Adipocyte (in vitro differentiated cells): ENCODE data around the gene ANKS1A.
A peak's percentile ranks its signal among the peaks of the same experiment; 100 is the strongest.

Experiments
- DNase-seq: peaks from one replicate; pipeline ENCODE4 v3.0.0-alpha.2; 2015; ENCODE audit warnings: low read depth
- H3K27me3 ChIP-seq: replicated peaks from 2 replicates; pipeline ENCODE4 v1.7.0; 2013; ENCODE audit warnings: mild to moderate bottlenecking, low read length, moderate library complexity; ENCODE audit not compliant: control insufficient read depth, insufficient read depth
- H3K36me3 ChIP-seq: 2 replicates; pipeline ENCODE4 v1.7.0; 2013; ENCODE audit warnings: low read length, mild to moderate bottlenecking, moderate library complexity; ENCODE audit not compliant: control insufficient read depth, insufficient read depth, severe bottlenecking
- H3K4me1 ChIP-seq: 2 replicates; pipeline ENCODE4 v1.7.0; 2013; ENCODE audit warnings: mild to moderate bottlenecking, low read length, moderate library complexity; ENCODE audit not compliant: control insufficient read depth, insufficient read depth
- H3K4me3 ChIP-seq: 2 replicates; pipeline ENCODE4 v1.7.0; 2013; ENCODE audit warnings: mild to moderate bottlenecking, low read length, moderate library complexity
- H3K9ac ChIP-seq: 2 replicates; pipeline ENCODE4 v1.7.0; 2013; ENCODE audit warnings: mild to moderate bottlenecking, low read length, moderate library complexity
- H3K9me3 ChIP-seq: 2 replicates; pipeline ENCODE4 v1.7.0; 2013; ENCODE audit warnings: mild to moderate bottlenecking, low read length, moderate library complexity; ENCODE audit not compliant: control insufficient read depth

ANKS1A gene

DNA sequence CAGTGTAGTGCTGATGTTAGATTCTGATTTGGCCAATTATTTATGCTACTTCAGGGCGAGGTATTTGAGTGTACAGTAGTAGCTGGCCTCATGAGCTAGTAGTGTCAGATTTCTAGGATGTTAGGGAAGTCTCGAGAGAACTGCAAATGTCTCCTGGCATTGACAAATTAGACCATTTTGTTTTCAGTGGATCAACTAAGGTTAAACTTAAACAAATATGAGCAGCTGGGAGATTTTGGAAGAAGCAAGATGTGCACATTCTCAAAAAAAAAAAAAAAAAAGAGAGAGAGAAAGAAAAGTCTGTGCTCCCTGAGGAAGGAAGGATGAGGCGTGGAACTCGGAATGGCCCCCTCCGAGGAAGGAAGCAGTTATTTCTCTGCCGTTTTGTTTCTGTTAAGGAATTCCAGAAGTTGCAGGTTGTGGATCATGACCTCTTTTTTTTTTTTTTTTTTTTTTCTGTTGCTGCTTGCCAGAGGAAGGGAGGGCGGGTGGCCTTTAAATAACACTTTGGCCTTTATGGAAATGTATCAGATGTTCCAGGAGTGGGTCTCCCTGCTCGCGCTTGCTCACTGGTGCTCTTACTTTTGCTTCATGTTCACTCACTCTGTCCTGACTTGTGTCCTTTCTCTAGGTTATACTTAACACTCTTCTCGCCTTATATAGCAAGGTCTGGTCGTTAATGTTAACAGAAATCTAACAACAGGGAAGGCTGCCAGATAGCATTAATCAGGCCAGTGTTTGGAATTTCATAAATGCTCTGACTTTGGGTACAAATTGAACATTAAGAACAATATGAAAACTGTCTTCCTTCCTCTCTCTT, 127.7 kb downstream of the ANKS1A start:
- Histone ChIP-seq H3K9ac (peak overlapping the region; percentile 79), H3K27me3 (no peaks in the 10 kb centered on the region), H3K4me1 (peaks cover 50% of the 10 kb centered on the region), H3K9me3 (no peaks in the 10 kb centered on the region), H3K4me3 (peak overlapping the region; percentile 74), H3K36me3 (no peaks in the 10 kb centered on the region)
- DNase-seq, result peak; percentile 74

DNA sequence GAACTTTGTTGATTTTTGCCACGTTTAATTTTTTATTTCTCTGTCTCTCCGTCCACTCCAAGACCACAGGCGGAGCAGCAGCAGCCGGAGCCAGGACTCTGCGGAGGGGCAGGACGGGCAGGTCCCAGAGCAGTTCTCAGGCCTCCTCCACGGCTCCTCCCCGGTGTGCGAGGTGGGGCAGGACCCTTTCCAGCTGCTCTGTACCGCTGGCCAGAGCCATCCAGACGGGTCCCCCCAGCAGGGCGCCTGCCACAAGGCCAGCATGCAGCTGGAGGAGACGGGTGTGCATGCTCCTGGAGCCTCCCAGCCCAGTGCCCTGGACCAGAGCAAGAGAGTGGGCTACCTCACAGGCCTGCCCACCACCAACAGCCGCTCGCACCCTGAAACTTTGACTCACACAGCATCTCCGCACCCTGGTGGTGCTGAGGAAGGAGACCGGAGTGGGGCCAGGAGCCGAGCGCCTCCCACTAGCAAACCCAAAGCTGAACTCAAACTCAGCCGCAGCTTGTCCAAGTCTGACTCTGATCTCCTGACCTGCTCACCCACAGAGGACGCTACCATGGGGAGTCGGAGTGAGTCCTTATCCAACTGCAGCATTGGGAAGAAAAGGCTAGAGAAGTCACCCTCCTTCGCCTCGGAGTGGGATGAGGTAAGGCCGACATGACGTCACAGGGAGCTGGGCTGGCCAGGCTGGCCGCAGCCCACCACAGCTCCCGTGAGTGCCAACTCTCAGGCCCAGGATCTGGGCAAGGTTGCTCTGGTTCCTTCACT, 128.5 kb downstream of the ANKS1A start:
- H3K9me3 ChIP-seq, result no peaks in the 10 kb centered on the region
- H3K4me1 ChIP-seq, result peaks cover 50% of the 10 kb centered on the region
- DNase-seq, result no peak
- H3K9ac ChIP-seq, result peak overlapping the region; percentile 79
- H3K4me3 ChIP-seq, result peak overlapping the region; percentile 74
- H3K27me3 ChIP-seq, result no peaks in the 10 kb centered on the region
- H3K36me3 ChIP-seq, result no peaks in the 10 kb centered on the region

DNA sequence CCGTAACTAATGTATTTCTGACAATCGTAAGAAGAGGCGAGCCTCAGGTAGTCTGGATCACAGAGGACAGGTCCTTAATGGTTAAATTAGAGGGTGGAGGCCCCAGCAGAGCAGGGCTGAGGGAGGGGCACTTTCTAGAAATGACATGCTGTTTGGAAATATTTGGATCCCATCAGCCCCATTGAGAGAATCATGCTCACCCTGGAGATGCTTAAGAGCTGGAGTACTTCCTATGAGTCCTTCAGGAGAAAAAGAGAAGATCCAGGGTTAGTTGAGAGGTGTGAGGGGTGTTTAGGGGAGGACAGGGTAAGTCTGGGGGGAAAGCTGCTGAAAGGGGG, 129.1 kb downstream of the ANKS1A start:
- Histone ChIP-seq H3K9me3 (no peaks in the 10 kb centered on the region), H3K4me1 (peaks cover 50% of the 10 kb centered on the region), H3K27me3 (no peaks in the 10 kb centered on the region), H3K4me3 (peak overlapping the region; percentile 74), H3K36me3 (no peaks in the 10 kb centered on the region), H3K9ac (peak overlapping the region; percentile 79)
- no peak for DNase-seq

DNA sequence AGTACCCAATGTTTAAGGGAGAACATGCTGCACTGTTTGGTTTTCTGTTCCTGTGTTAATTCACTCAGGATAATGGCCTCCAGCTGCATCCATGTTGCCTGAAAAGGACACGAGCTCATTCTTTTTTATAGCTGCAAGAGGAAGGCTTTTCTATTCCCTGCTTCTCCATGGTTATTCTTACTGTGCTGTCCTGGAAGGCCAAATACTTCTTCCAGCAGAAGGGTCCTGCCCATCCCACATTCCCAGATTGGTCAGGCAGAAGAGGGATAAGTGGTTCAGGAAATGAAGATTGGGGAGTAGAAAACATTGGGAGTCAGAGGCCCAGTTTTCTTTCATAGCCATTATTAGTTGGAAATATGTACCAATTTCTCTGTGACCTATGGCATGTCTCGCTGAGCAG, 129.7 kb downstream of the ANKS1A start:
- Histone ChIP-seq H3K9me3 (no peaks in the 10 kb centered on the region), H3K27me3 (no peaks in the 10 kb centered on the region), H3K9ac (no peak overlapping the region), H3K4me3 (no peak overlapping the region), H3K36me3 (no peaks in the 10 kb centered on the region), H3K4me1 (peaks cover 50% of the 10 kb centered on the region)
- DNase-seq, result no peak

DNA sequence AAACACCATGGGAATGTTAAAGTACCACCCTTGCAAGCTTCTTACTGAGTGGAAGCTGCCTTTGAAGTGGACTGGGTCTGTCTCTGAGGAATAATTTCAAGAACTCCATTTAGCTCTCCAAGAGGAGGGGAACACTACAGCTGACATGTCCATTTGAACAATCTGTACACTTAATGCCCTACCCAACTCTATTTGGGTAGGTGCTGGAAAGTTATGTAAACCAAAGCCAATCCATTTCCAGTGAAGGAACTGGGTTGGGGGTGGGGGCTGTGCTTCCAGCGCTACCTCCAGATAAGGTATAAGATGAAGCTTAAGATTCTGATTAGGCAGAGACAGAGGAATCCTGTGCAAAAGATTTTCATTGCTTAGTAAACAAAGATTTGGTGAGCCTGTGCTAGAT, 130.1 kb downstream of the ANKS1A start:
- H3K9me3 ChIP-seq, result no peaks in the 10 kb centered on the region
- no peak overlapping the region for H3K4me3 ChIP-seq
- H3K4me1 ChIP-seq, result peaks cover 51% of the 10 kb centered on the region
- H3K36me3 ChIP-seq, result no peaks in the 10 kb centered on the region
- H3K9ac ChIP-seq, result no peak overlapping the region
- H3K27me3 ChIP-seq, result no peaks in the 10 kb centered on the region
- no peak for DNase-seq

DNA sequence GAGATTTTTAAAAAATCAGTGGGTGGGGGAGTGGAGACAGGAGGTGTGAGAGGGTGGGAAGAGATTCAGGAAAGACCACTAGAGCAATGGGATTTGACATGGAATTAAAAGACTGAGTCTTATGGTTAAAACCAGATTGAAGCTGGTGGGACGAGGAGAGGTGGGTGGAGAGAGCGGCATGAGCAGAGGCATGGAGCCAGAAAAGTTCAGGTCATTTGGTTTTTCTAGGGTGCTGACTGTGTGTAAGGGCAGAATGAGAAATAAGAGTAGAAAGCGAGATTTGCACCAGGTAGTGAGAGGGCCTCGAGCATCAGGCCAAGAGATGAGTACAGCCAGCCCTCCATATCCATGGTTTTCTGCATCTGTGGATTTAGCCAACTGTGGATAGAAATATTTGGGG, 130.8 kb downstream of the ANKS1A start:
- DNase-seq, result no peak
- Histone ChIP-seq H3K9ac (no peak overlapping the region), H3K36me3 (no peaks in the 10 kb centered on the region), H3K4me1 (peaks cover 51% of the 10 kb centered on the region), H3K9me3 (no peaks in the 10 kb centered on the region), H3K27me3 (no peaks in the 10 kb centered on the region), H3K4me3 (no peak overlapping the region)

DNA sequence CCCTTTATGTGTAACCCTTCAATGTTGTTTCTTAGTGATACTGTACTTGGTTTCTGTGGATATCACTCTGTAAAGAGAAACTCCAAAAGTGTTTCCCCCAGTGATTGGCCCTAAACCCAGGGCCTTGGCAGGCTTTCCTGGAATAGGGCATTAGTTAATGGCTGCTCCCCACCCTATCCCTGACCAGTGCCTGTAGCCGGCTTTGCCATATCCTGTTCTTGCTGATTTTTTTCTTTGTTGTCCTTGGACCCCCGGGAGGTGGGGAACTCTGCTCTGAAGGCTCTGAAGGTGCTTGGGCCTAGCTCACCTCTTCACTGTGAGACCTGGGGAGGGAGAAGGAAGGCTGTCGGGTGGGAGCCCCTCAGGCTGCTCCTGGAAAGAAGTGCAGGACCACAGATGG, 131.9 kb downstream of the ANKS1A start:
- Histone ChIP-seq H3K4me3 (no peak overlapping the region), H3K9ac (no peak overlapping the region), H3K27me3 (no peaks in the 10 kb centered on the region), H3K36me3 (no peaks in the 10 kb centered on the region), H3K4me1 (peaks cover 59% of the 10 kb centered on the region), H3K9me3 (no peaks in the 10 kb centered on the region)
- no peak for DNase-seq

DNA sequence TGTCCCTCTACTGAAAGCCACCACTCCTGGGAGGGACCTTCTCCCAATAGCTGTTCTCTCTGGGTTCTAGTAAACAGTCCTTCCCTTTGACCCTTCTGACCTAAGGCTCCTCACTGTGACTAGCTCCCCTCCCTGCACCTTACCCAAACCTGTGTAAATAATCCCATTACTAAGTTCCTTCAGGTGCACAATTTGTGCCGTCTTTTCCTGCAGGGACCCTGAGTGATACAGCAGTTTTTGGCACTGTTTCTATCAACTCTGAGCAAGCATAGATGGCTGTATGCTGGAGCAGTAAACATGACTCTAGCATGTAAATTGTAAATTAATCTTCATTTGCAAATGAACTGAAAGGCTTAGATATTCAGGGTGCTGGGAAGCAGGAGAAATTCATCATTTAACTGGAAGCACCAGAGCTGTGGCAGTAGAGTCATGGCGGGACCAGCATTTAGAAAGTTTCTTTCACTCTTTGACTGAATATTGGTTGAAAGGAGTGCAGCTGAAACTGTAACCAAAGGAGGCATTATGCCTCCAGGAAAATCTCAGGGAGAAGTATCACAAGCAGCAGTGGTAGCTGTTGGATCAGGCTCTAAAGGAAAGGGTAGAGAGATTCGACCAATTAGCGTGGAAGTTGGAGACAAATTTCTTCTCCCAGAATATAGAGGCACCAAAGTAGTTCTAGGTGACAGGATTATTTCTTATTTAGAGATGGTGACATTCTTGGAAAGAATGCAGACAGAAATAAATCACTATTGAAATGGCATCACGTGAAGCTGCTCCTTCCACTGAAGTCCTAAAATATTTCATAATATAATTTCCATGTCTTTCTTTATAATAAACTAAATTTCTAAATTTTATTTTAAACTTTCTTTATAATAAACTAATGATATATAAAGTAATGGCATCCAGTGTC, 134.3 kb downstream of the ANKS1A start:
- Histone ChIP-seq H3K4me1 (peaks cover 49% of the 10 kb centered on the region), H3K9me3 (no peaks in the 10 kb centered on the region), H3K36me3 (no peaks in the 10 kb centered on the region), H3K4me3 (no peak overlapping the region), H3K9ac (no peak overlapping the region), H3K27me3 (no peaks in the 10 kb centered on the region)
- DNase-seq, result no peak

DNA sequence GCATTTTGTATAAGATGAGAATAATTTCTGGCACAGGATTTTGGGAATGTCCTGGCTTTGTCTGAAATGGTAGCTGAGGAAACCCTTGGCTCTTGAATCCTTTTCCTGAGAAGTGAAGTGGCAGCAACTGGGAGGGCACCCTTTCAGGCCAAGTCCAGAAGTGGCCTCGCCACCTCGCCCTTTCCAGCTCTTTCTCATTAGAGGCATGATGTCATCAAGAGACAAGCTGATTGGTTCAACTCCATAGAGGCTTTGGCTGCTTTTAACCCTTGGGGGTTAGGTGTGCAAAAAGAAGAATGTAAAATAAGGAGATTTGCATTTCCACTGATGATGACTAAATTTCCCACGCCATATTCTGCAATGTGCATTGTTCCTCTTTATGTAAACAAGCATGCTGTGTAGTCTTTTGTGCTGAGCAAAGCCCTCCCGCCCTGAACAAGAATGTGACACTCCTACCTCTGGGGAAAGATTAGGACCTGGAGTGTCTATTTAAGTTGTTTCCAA, 135.5 kb downstream of the ANKS1A start:
- H3K36me3 ChIP-seq, result no peaks in the 10 kb centered on the region
- DNase-seq, result peak; percentile 67
- peaks cover 44% of the 10 kb centered on the region for H3K4me1 ChIP-seq
- no peak overlapping the region for H3K4me3 ChIP-seq
- H3K9ac ChIP-seq, result no peak overlapping the region
- H3K27me3 ChIP-seq, result no peaks in the 10 kb centered on the region
- no peaks in the 10 kb centered on the region for H3K9me3 ChIP-seq

DNA sequence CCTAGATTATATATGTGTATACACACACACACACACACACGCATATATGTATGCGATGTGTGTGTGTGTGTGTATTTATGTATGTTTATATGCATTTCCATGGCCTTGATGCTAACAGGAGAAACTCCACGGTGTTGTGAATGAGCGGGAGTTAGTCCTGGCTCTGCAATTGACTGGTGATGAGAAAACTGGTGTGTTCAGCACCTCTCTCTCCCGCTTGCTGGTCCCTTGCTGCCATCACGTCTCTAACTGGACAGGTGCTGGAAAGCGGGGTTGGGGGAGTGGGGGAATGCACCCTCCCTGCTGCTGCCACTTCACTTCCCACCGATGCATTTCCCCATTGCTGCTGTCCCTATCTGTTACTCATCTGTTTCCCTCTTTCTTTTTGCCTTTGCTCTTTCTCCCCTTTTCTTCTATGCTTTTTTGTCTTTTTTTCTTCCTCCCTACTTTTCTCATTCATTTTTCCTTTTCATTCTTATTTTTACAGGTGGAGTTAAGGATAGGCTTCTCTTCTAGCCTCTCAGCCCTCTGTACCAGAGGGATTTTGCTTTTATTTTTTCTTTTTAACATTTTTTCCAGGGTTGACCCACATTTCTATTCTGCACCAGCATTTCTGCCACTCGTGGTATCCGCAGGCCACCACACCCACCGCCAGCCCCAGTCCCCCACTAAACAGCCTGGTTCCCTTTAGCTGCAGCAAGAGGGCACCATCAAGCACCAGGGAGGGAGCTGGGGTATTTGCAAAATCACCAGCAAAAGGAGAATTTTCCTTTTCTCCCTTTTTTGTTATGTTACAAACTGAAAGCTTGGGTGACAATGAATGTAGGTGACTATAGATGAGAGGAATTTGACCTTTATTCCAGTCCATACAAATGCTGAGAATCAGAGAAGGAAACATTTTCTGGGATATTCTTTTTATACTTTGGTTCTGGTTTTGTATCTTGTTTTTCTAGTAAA, 136.5 kb downstream of the ANKS1A start:
- Histone ChIP-seq H3K4me3 (peak overlapping the region; percentile 43), H3K36me3 (no peaks in the 10 kb centered on the region), H3K4me1 (peaks cover 45% of the 10 kb centered on the region), H3K9ac (peak overlapping the region; percentile 50), H3K27me3 (no peaks in the 10 kb centered on the region), H3K9me3 (no peaks in the 10 kb centered on the region)
- DNase-seq, result peak; percentile 28
